Body of pancreas (tissue), 4 donors: ENCODE results near the gene HS1BP3.

Experiments
- POLR2A ChIP-seq, 3 donors: fragments of 450-650 bp; IDR thresholded peaks; one replicate each; pipeline ENCODE4 v1.6.1; 2016; ENCODE audit warnings: antibody characterized with exemption in 3 of 3, mild to moderate bottlenecking in 2 of 3
- TF ChIP-seq, protein P1 (sequence below), 7 experiments: fragments of 450-650 bp in 4 of 7; fragments of 200-600 bp in 3 of 7; sonication (generic) in 3 of 7; IDR thresholded peaks; one replicate each; pipeline ENCODE4 v1.5.1; 2016 to 2019; ENCODE audit warnings: antibody characterized with exemption in 7 of 7

- TF ChIP-seq, protein P1, sequence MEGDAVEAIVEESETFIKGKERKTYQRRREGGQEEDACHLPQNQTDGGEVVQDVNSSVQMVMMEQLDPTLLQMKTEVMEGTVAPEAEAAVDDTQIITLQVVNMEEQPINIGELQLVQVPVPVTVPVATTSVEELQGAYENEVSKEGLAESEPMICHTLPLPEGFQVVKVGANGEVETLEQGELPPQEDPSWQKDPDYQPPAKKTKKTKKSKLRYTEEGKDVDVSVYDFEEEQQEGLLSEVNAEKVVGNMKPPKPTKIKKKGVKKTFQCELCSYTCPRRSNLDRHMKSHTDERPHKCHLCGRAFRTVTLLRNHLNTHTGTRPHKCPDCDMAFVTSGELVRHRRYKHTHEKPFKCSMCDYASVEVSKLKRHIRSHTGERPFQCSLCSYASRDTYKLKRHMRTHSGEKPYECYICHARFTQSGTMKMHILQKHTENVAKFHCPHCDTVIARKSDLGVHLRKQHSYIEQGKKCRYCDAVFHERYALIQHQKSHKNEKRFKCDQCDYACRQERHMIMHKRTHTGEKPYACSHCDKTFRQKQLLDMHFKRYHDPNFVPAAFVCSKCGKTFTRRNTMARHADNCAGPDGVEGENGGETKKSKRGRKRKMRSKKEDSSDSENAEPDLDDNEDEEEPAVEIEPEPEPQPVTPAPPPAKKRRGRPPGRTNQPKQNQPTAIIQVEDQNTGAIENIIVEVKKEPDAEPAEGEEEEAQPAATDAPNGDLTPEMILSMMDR (IDR thresholded peaks at IDR 0.05) = no peak
- TF ChIP-seq POLR2A (IDR thresholded peaks at IDR 0.05) = no peak
Measured at GRCh38 chr2:20675701-20676352, 24.9 kb upstream of the HS1BP3 start.
